Activated T-cell treated with anti-CD3 and anti-CD28 coated beads for 4 hours (primary cell): ENCODE measurements around the gene MACROD2.

ENCODE experiments used
- DNase-seq: peaks from one replicate; pipeline ENCODE4 v3.0.0-alpha.2; 2020

Gene MACROD2

GRCh38 chr20:14724036-14724435, 728.7 kb downstream of the MACROD2 start:
- DNase-seq: no peak

- no peak for DNase-seq
These were observed 729.2 kb downstream of the MACROD2 start for GRCh38 chr20:14724468-14724867.

GRCh38 chr20:14726591-14726990, 731.3 kb downstream of the MACROD2 start:
- no peak for DNase-seq

GRCh38 chr20:14727485-14728150, 732.3 kb downstream of the MACROD2 start:
- DNase-seq: no peak

- no peak for DNase-seq
These were observed 734.1 kb downstream of the MACROD2 start for GRCh38 chr20:14729390-14729789.

GRCh38 chr20:14732343-14732742, 737.0 kb downstream of the MACROD2 start:
- DNase-seq: no peak

- no peak for DNase-seq
These were observed 737.7 kb downstream of the MACROD2 start for GRCh38 chr20:14732996-14733395.

- DNase-seq: no peak
These were observed 745.1 kb downstream of the MACROD2 start for GRCh38 chr20:14740380-14740779.

GRCh38 chr20:14741616-14742015, 746.3 kb downstream of the MACROD2 start:
- no peak for DNase-seq

- DNase-seq: no peak
These were observed 749.4 kb downstream of the MACROD2 start for GRCh38 chr20:14744723-14745122.

- no peak for DNase-seq
These were observed 750.5 kb downstream of the MACROD2 start for GRCh38 chr20:14745830-14746229.

- no peak for DNase-seq
These were observed 755.9 kb downstream of the MACROD2 start for GRCh38 chr20:14751191-14751590.

GRCh38 chr20:14757728-14758127, 762.4 kb downstream of the MACROD2 start:
- DNase-seq: no peak

- DNase-seq: no peak
These were observed 763.0 kb downstream of the MACROD2 start for GRCh38 chr20:14758356-14758755.

GRCh38 chr20:14759979-14760378, 764.7 kb downstream of the MACROD2 start:
- no peak for DNase-seq

GRCh38 chr20:14761903-14762302, 766.6 kb downstream of the MACROD2 start:
- DNase-seq: no peak

- DNase-seq: no peak
These were observed 769.4 kb downstream of the MACROD2 start for GRCh38 chr20:14764511-14765369.

GRCh38 chr20:14765370-14765701, 770.0 kb downstream of the MACROD2 start:
- DNase-seq: no peak

GRCh38 chr20:14773486-14773885, 778.2 kb downstream of the MACROD2 start:
- DNase-seq: no peak

- DNase-seq: no peak
These were observed 780.5 kb downstream of the MACROD2 start for GRCh38 chr20:14775778-14776177.

- no peak for DNase-seq
These were observed 782.3 kb downstream of the MACROD2 start for GRCh38 chr20:14777591-14777990.

GRCh38 chr20:14778096-14778495, 782.8 kb downstream of the MACROD2 start:
- DNase-seq: no peak

- DNase-seq: no peak
These were observed 783.6 kb downstream of the MACROD2 start for GRCh38 chr20:14778875-14779274.

GRCh38 chr20:14780508-14780907, 785.2 kb downstream of the MACROD2 start:
- no peak for DNase-seq

GRCh38 chr20:14782731-14783130, 787.4 kb downstream of the MACROD2 start:
- no peak for DNase-seq
